Activated T-cell treated with anti-CD3 and anti-CD28 coated beads for 4 hours (primary cell): ENCODE measurements around the gene LHFPL3.

Experiments used
- DNase-seq: peaks from one replicate; pipeline ENCODE4 v3.0.0-alpha.2; 2020

Gene LHFPL3

DNA sequence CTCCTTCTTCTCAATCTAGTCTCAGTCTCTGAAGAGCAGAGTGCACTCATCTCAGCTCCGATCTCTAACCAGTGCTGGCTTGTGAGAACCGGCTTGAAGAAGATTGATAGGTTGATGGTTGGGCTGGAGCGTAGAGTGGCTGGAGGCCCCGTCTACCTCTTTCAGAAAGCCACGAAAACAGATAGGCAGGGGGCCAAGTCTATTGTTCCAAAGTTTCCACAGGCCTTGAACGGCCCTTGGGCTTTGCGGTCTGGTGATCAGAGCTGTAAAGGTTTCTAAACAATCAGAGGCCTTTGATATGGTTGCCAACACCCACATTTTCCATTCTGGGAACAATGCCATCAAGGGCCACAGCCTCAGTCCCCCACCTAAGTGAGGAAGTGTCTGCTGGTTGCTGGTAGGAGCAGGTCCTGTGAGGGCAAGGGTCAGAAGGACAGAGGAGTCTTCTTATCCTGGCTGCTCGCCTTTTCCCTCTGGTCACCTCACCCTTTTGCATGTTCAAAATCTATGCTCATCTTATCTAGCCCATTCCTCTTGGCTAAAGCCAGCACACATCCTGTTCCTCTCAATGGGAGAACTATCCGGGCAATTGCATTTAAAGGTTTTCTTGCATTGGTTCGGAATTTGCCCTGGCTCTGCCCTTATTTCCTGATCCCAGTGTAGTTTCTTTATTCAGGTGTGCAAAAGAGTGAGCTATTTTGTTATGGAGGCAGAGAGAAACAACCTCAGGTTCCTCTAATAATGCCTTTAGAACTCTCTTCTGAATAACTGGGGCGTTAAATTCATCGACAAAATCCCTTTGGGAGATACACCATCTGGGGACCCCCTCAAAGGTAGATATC, 615.3 kb downstream of the LHFPL3 start:
- peak; percentile 40 for DNase-seq

DNA sequence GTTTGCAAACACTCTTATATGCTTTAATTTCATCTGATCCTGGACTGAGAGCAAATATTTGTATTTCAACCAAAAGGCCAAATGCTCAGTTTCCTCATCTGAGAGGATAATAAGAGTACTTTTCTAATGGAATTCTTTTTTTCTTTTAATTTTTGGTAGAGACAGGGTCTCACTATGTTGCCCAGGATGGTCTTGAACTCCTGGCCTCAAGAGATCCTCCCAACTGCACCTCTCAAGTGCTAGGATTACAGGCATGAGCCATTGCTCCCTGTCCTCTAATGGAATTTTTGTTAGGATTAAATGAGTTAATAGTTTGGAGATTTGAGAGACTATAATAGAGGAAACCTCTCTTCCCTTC, 617.2 kb downstream of the LHFPL3 start:
- no peak for DNase-seq

- no peak for DNase-seq
These were observed 617.9 kb downstream of the LHFPL3 start for GRCh38 chr7:104946338-104946737.

GRCh38 chr7:104950006-104950405, 621.6 kb downstream of the LHFPL3 start:
- no peak for DNase-seq

GRCh38 chr7:104950754-104951153, 622.4 kb downstream of the LHFPL3 start:
- DNase-seq: no peak

DNA sequence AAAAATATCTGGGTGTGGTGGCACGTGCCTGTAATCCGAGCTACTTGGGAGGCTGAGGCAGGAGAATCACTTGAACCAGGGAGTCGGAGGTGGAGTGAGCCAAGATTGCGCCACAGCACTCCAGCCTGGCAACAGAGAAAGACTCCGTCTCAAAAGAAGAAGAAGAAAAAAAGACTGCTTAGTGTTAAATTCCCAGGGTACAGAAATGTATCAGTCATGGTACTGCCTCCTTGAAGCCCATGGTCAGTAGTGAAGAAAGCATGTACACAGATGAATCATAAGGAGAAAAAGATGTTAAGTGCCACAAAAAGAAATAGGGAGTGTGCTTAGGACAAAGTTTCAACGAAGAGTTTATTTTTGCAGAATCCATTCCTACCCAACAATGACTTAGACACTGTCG, 623.1 kb downstream of the LHFPL3 start:
- DNase-seq: no peak

DNA sequence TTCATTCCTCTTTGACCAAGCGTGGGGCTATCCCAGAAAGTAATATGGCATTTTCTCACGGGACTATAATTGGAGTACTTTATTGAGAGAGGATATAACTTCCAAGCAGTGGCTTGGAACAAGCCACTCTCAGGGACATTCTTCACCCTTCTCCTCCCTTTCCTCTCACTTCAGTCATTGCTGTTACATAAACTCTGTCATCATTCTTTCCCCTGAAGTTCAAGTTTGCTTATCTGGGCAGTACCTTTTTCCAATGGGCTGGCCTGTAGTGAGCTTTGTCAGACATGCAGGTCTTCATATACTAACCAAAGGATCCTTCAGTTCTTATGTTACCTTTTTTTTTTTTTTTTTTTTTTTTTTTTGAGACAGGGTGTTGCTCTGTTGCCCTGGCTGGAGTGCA, 626.9 kb downstream of the LHFPL3 start:
- DNase-seq: no peak
